Upper lobe of left lung (tissue), 4 donors: ENCODE results near the gene TMPRSS4.

Experiments used
- CTCF ChIP-seq, 6 experiments: fragments of 450-650 bp in 4 of 6; fragments of 200-600 bp in 2 of 6; sonication (generic) in 2 of 6; IDR thresholded peaks; one replicate each; pipeline ENCODE4 v1.5.1; 2016 to 2019; ENCODE audit warnings: antibody characterized with exemption in 6 of 6
- EP300 ChIP-seq, 4 donors: sonication (generic); formaldehyde crosslinking; IDR thresholded peaks; one replicate each; pipeline ENCODE4 v1.5.1; 2017; ENCODE audit warnings: antibody characterized with exemption in 4 of 4, control low read depth in 2 of 4
- POLR2A ChIP-seq, 4 donors: fragments of 450-650 bp; IDR thresholded peaks; one replicate each; pipeline ENCODE4 v1.5.1; 2016 to 2017; ENCODE audit warnings: antibody characterized with exemption in 4 of 4, mild to moderate bottlenecking in 2 of 4

DNA sequence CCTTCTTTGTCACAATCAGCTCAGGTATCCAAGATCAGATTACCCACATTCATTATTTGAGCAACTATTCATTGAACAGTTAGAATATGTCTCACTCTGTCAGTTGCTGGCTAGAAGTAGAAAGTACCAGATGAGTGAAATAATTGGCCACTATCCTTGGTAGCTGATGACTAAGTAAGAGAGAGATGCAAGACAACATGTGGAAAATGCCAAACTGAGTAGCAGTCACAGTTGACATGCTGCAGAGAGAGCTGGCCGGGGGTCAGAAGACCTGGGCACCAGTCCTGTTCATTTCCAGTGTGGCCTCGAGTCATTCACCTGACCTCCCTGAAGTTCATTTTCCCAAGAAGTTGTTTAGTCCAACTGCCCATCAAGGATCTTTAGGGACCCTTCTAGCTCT lies 32.4 kb downstream of the TMPRSS4 start:
- TF ChIP-seq CTCF (IDR thresholded peaks at IDR 0.05), result no peak
- no peak for TF ChIP-seq POLR2A (IDR thresholded peaks at IDR 0.05)
- TF ChIP-seq EP300 (IDR thresholded peaks at IDR 0.05), result no peak
